Ovary (tissue), 9 donors: ENCODE measurements around the gene CLOCK. TPM values are rescaled to one million over a fixed set of nuclear protein-coding genes. Genes with fewer than 3 reads are reported as not detected.
A peak's percentile ranks its signal among the peaks of the same experiment; 100 is the strongest.
"Not testable (repeated sequence)": the region's sequence is repeated elsewhere in the genome, so short reads cannot be mapped to it uniquely, and the experiment has no call there.

Experiments
- DNase-seq, 5 donors: peaks; one replicate each; pipeline ENCODE4 v3.0.0-alpha.2; 2019 to 2020
- H3K27ac ChIP-seq, 2 donors: fragments of 200-600 bp; one replicate each; pipeline versions ENCODE4 v1.5.1 to v1.8.0; 2019 to 2022
- H3K27me3 ChIP-seq: fragments of 200-600 bp; one replicate; pipeline ENCODE4 v1.8.0; 2022
- H3K36me3 ChIP-seq: fragments of 200-600 bp; sonication (generic); one replicate; pipeline ENCODE4 v1.5.1; 2019
- H3K4me1 ChIP-seq: one replicate; pipeline ENCODE4 v1.8.1; 2013; ENCODE audit warnings: mild to moderate bottlenecking, moderate library complexity; ENCODE audit not compliant: insufficient read depth
- H3K4me3 ChIP-seq: fragments of 200-600 bp; sonication (generic); one replicate; pipeline ENCODE4 v1.5.1; 2017
- H3K9me3 ChIP-seq, 2 donors: fragments of 200-600 bp in 1 of 2; sonication (generic) in 1 of 2; one replicate each; pipeline versions ENCODE4 v1.5.1 to v1.8.1; 2013 to 2019; ENCODE audit warnings: mild to moderate bottlenecking in 1 of 2, moderate library complexity in 1 of 2
- EP300 ChIP-seq: sonication (generic); formaldehyde crosslinking; IDR thresholded peaks from one replicate; pipeline ENCODE4 v1.6.1; 2017; ENCODE audit warnings: antibody characterized with exemption
- POLR2A ChIP-seq: fragments of 450-650 bp; IDR thresholded peaks from one replicate; pipeline ENCODE4 v1.6.1; 2017; ENCODE audit warnings: antibody characterized with exemption, mild to moderate bottlenecking, moderate library complexity
- WGBS, 3 donors: extraction: QIAGEN DNeasy Blood & Tissue Kit in 1 of 3; methylation state at CpG; one replicate each; pipeline versions ENCODE4 v1.1.5 to v1.1.7; 2013 to 2017; 5-methylcytosine and 5-hydroxymethylcytosine counted together
- intact Hi-C, 4 donors: fragments of 100-400 bp; cut with DNase I; formaldehyde crosslinking; loops; one replicate each; pipeline versions ENCODE4 v1.11.0 to v1.15.1; 2022 to 2023
- polyA plus RNA-seq, 2 donors: library from polyadenylated mRNA; stranded (reverse); fragments of 200-250 nt in 1 of 2; fragments of 350-450 nt in 1 of 2; fragmentation: Illumina TruSeq in 1 of 2; extraction: RNeasy Lipid Tissue Mini Kit (QIAGEN cat#74804) in 1 of 2; gene quantifications; one replicate each; pipeline ENCODE4 v1.2.3, GENCODE V29; 2013 to 2014
- total RNA-seq, 7 donors: library from RNA; depleted of rRNA in 2 of 7; stranded (reverse); fragments of >200 nt in 2 of 7; fragmentation: NEBNext Ultra II Directional in 3 of 7; extraction: Animal tissue kit (Norgen Biotek cat#: 25700) in 3 of 7; gene quantifications; one replicate each; pipeline versions ENCODE4 v1.1.0 to v1.2.4, GENCODE V29; 2016 to 2023
- TF ChIP-seq, protein P1 (sequence below), 3 donors: fragments of 450-650 bp in 2 of 3; fragments of 200-600 bp in 1 of 3; IDR thresholded peaks; one replicate each; pipeline versions ENCODE4 v1.5.1 to v1.8.0; 2016 to 2022; ENCODE audit warnings: antibody characterized with exemption in 3 of 3, mild to moderate bottlenecking in 1 of 3
- donor health status: DM: no; HTN: no; CAD: no; lungs with moderate emphysema.
- donor health status: DM: no; HTN: no; CAD: no.
- donor health status: Bipolar disorder and iron deficiency.
- donor health status: DM: yes; HTN: yes; CAD: no.
- donor health status: DM: no; HTN: no; CAD: no.
- donor health status: DM: yes; HTN: yes; CAD: no.

The CLOCK gene
- total and polyA plus RNA-seq, 9 donors: 5.4 to 36.4 (median 27.5) TPM

DNA sequence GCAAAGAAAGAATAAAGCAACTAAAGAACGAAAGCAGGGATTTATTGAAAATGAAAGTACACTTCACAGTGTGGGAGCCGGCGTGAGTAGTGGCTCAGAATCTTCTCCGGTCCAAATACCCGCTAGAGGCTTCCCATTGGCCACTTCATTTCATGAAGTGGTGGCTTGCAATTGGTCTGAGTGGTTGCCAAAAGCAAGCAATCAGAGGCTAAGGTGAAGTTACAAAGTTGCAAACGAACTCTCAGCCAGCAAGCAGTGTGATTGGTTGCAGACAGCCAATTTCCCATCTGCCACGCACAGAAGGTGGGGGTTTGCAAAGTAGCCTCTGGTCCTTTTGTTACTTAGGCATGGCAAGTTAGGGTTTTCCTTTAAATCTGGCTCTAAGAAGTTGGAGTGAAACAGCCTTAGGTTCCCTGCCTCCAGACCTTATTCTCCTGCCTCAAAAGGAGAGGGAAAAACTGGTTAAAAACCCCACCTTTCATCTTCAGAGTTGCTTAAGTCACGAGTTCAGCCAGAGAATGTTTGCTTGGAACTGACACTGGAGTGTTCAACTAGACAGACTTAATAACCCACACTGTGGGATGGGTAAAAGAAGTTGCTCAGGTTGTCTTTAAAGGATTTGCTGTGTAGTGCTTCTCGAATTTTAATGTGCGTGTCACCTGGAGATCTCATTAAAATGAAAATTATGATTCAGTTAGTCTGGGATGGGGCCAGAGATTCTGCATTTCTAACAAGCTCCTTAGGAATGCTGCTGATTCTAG is 6.9 kb upstream of the CLOCK start:
- no peaks in the 10 kb centered on the region for H3K36me3 ChIP-seq
- H3K4me3 ChIP-seq: peak overlapping the region; percentile 36
- peak overlapping the region; percentile 11 to 25 for H3K27ac ChIP-seq
- H3K4me1 ChIP-seq: no peaks in the 10 kb centered on the region
- H3K27me3 ChIP-seq: no peaks in the 10 kb centered on the region
- no peak for TF ChIP-seq POLR2A
- no peak for TF ChIP-seq EP300
- TF ChIP-seq, protein P1, sequence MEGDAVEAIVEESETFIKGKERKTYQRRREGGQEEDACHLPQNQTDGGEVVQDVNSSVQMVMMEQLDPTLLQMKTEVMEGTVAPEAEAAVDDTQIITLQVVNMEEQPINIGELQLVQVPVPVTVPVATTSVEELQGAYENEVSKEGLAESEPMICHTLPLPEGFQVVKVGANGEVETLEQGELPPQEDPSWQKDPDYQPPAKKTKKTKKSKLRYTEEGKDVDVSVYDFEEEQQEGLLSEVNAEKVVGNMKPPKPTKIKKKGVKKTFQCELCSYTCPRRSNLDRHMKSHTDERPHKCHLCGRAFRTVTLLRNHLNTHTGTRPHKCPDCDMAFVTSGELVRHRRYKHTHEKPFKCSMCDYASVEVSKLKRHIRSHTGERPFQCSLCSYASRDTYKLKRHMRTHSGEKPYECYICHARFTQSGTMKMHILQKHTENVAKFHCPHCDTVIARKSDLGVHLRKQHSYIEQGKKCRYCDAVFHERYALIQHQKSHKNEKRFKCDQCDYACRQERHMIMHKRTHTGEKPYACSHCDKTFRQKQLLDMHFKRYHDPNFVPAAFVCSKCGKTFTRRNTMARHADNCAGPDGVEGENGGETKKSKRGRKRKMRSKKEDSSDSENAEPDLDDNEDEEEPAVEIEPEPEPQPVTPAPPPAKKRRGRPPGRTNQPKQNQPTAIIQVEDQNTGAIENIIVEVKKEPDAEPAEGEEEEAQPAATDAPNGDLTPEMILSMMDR (IDR thresholded peaks at IDR 0.05): no peak
- peak; percentile 50 to 72 (median 57) for DNase-seq
- 4 to 12% (median 8%) methylated on average over 10 of the region's 10 CpGs for WGBS, 3 donors
- no peaks in the 10 kb centered on the region for H3K9me3 ChIP-seq
- intact Hi-C loops: loop anchor here in 2 of 4 donors (5.0 to 10.0 kb wide), 3 partner anchors 206 to 579 kb away; partner anchors contain the start of gene SRD5A3 (in 2 of the 2)

DNA sequence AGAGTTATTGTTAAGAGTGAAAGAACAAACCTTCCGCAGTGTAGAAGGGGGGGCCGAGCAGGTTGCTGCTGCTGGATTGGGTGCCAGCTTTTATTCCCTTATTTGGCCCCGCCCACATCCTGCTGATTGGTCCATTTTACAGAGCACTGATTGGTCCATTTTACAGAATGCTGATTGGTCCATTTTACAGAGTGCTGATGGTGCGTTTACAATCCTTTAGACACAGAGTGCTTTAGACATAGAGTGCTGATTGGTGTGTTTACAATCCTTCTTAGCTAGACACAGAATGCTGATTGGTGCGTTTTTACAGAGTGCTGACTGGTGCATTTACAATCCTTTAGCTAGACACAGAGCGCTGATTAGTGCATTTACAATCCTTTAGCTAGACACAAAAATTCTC is 5.3 kb upstream of the CLOCK start:
- not testable (repeated sequence) for DNase-seq, H3K27me3 ChIP-seq, H3K4me1 ChIP-seq, H3K36me3 ChIP-seq, H3K9me3 ChIP-seq, H3K4me3 ChIP-seq, H3K27ac ChIP-seq
- intact Hi-C loops: loop anchor here in 2 of 4 donors (5.0 to 10.0 kb wide), 3 partner anchors 205 to 577 kb away; partner anchors contain the start of gene SRD5A3 (in 2 of the 2)
- WGBS, 3 donors: 85 to 94% (median 87%) methylated on average over 6 of the region's 6 CpGs

DNA sequence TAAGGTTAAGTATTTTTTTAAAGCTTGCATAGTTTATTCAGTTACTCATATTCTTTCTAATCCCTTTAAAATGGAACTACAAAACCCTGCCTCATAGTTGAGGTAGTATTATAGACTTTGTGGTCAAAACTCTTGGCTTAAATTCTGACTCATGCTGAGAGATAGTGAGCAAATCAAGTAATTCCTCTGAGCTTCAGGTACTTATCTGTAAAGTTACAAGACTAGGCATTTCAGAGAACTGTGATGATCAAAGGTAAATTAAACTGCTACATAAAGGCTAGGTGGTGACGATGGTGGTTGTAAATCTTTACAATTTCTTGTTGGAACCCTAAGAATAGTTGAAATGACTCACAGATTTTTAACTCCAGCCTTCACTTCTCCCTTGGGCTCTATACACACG is 3.2 kb upstream of the CLOCK start:
- WGBS, 3 donors: 79 to 83% (median 81%) methylated on average over 2 of the region's 2 CpGs
- Histone ChIP-seq H3K36me3 (no peaks in the 10 kb centered on the region), H3K27ac (no peak overlapping the region), H3K4me1 (no peaks in the 10 kb centered on the region), H3K27me3 (no peaks in the 10 kb centered on the region), H3K4me3 (no peak overlapping the region), H3K9me3 (no peaks in the 10 kb centered on the region)
- TF ChIP-seq, protein P1 (IDR thresholded peaks at IDR 0.05): no peak
- TF ChIP-seq POLR2A (no peak), EP300 (no peak)
- intact Hi-C loops: loop anchor here (2.0 to 10.0 kb wide), 4 partner anchors 155 to 575 kb away; partner anchors contain the start of genes SRD5A3 (in 4 of the 4) and TMEM165 (in 1 of the 4)
- no peak for DNase-seq

GRCh38 chr4:55547918-55548317 is 1.2 kb upstream of the CLOCK start:
- H3K36me3 ChIP-seq: no peaks in the 10 kb centered on the region
- no peaks in the 10 kb centered on the region for H3K27me3 ChIP-seq
- 36 to 66% (median 58%) methylated on average over 4 of the region's 4 CpGs for WGBS, 3 donors
- no peaks in the 10 kb centered on the region for H3K9me3 ChIP-seq
- no peak overlapping the region for H3K4me3 ChIP-seq
- TF ChIP-seq, protein P1 (IDR thresholded peaks at IDR 0.05): no peak
- no peak for TF ChIP-seq POLR2A
- TF ChIP-seq EP300: no peak
- intact Hi-C loops: loop anchor here in 3 of 4 donors (2.0 to 10.0 kb wide), 4 partner anchors 151 to 203 kb away; partner anchors contain the start of genes SRD5A3 (in 2 of the 3) and TMEM165 (in 1 of the 3)
- no peak for DNase-seq
- H3K4me1 ChIP-seq: no peaks in the 10 kb centered on the region
- H3K27ac ChIP-seq: peak overlapping the region in 1 of 2 donors; percentile 99

DNA sequence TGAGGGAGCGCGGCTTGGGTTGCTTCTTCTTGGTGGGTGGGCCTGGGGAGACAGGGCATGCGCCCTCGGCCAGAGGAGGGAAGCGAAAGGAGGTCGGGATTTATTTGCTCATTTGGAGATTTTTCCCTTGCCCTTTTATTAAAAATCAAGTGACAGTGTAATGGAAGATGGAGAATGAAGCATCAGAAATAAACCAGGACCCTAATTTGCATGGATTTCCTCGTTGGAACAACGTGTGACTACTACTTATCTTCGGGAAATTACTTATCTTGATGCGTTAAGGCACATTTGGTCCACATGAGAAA is 709 bp upstream of the CLOCK start:
- intact Hi-C loops: loop anchor here in 3 of 4 donors (2.0 to 10.0 kb wide), 3 partner anchors 151 to 203 kb away; partner anchors contain the start of gene SRD5A3 (in 2 of the 3)
- Histone ChIP-seq H3K36me3 (no peaks in the 10 kb centered on the region), H3K9me3 (no peaks in the 10 kb centered on the region), H3K27me3 (no peaks in the 10 kb centered on the region), H3K27ac (peak overlapping the region; percentile 94 to 99), H3K4me1 (no peaks in the 10 kb centered on the region), H3K4me3 (peak overlapping the region; percentile 78)
- DNase-seq: peak in 3 of 5 donors; percentile 50 to 69 (median 63)
- WGBS, 3 donors: 0 to 1% (median 1%) methylated on average over 10 of the region's 10 CpGs
- no peak for TF ChIP-seq EP300
- TF ChIP-seq, protein P1 (IDR thresholded peaks at IDR 0.05): no peak
- no peak for TF ChIP-seq POLR2A
